ENCODE data around the gene RTEL1. TPM values are rescaled to one million over a fixed set of nuclear protein-coding genes. Genes with fewer than 3 reads are reported as not detected.
"Not testable (repeated sequence)": the region's sequence is repeated elsewhere in the genome, so short reads cannot be mapped to it uniquely, and the experiment has no call there.

The RTEL1 gene
- total RNA-seq, 1 donor from 2014 or later: 16.6 TPM

GRCh38 chr20:63627129-63627750, 30.9 kb upstream of the RTEL1 start:
- peak; percentile 94 for DNase-seq (ENCODE audit: low read depth)

- DNase-seq (ENCODE audit: low read depth): no peak
These were observed 30.3 kb upstream of the RTEL1 start for GRCh38 chr20:63627751-63628245.

- peak; percentile 77 for DNase-seq (ENCODE audit: low read depth)
These were observed 29.7 kb upstream of the RTEL1 start for GRCh38 chr20:63628246-63628975.

- not testable (repeated sequence) for DNase-seq (ENCODE audit: low read depth)
These were observed 27.2 kb upstream of the RTEL1 start for GRCh38 chr20:63630956-63631355.

- DNase-seq (ENCODE audit: low read depth): not testable (repeated sequence)
These were observed 26.7 kb upstream of the RTEL1 start for GRCh38 chr20:63631426-63631825.

GRCh38 chr20:63633732-63634131, 24.4 kb upstream of the RTEL1 start:
- DNase-seq (ENCODE audit: low read depth): no peak

- no peak for DNase-seq (ENCODE audit: low read depth)
These were observed 22.5 kb upstream of the RTEL1 start for GRCh38 chr20:63635431-63636141.

GRCh38 chr20:63636752-63637628, 21.1 kb upstream of the RTEL1 start:
- DNase-seq (ENCODE audit: low read depth): no peak

- no peak for DNase-seq (ENCODE audit: low read depth)
These were observed 18.8 kb upstream of the RTEL1 start for GRCh38 chr20:63639093-63639975.

GRCh38 chr20:63640086-63640485, 18.0 kb upstream of the RTEL1 start:
- no peak for DNase-seq (ENCODE audit: low read depth)

GRCh38 chr20:63640686-63641085, 17.4 kb upstream of the RTEL1 start:
- DNase-seq (ENCODE audit: low read depth): not testable (repeated sequence)

GRCh38 chr20:63641146-63641791, 16.8 kb upstream of the RTEL1 start:
- peak; percentile 40 for DNase-seq (ENCODE audit: low read depth)

- DNase-seq (ENCODE audit: low read depth): peak; percentile 77
These were observed 16.2 kb upstream of the RTEL1 start for GRCh38 chr20:63641792-63642523.

- DNase-seq (ENCODE audit: low read depth): no peak
These were observed 15.4 kb upstream of the RTEL1 start for GRCh38 chr20:63642527-63643247.

GRCh38 chr20:63643499-63643898, 14.6 kb upstream of the RTEL1 start:
- no peak for DNase-seq (ENCODE audit: low read depth)

GRCh38 chr20:63643946-63644345, 14.2 kb upstream of the RTEL1 start:
- DNase-seq (ENCODE audit: low read depth): no peak

GRCh38 chr20:63645218-63645617, 12.9 kb upstream of the RTEL1 start:
- peak; percentile 29 for DNase-seq (ENCODE audit: low read depth)

GRCh38 chr20:63648190-63648589, 9.9 kb upstream of the RTEL1 start:
- DNase-seq (ENCODE audit: low read depth): no peak

Measured in myocyte (in vitro differentiated cells).